Smooth muscle cell (in vitro differentiated cells): Measurements from ENCODE around the gene OR2T8. TPM values are rescaled to one million over a fixed set of nuclear protein-coding genes. Genes with fewer than 3 reads are reported as not detected.

Experiments used
- DNase-seq: peaks from one replicate; lab custom pipeline; 2025; ENCODE audit not compliant: unreplicated experiment; lab: John Stamatoyannopoulos, UW
- H2AFZ ChIP-seq: fragments of 200-600 bp; sonication (generic); 2 replicates; pipeline ENCODE4 v1.6.0; 2016; ENCODE audit warnings: antibody characterized with exemption, low read depth, mild to moderate bottlenecking
- H3F3A ChIP-seq: fragments of 200-600 bp; sonication (generic); 2 replicates; pipeline ENCODE4 v1.6.0; 2017; ENCODE audit warnings: antibody characterized with exemption, low read depth
- H3K27ac ChIP-seq: fragments of 200-600 bp; sonication (generic); 2 replicates; pipeline ENCODE4 v1.5.1; 2016; ENCODE audit warnings: low read depth, mild to moderate bottlenecking
- H3K27me3 ChIP-seq: fragments of 200-600 bp; sonication (generic); 2 replicates; pipeline ENCODE4 v1.6.1; 2016; ENCODE audit warnings: low read depth, mild to moderate bottlenecking
- H3K36me3 ChIP-seq: fragments of 200-600 bp; sonication (generic); 2 replicates; pipeline ENCODE4 v1.5.1; 2016; ENCODE audit warnings: low read depth
- H3K4me1 ChIP-seq: fragments of 200-600 bp; sonication (generic); 2 replicates; pipeline ENCODE4 v1.5.1; 2016; ENCODE audit warnings: low read depth
- H3K4me2 ChIP-seq: fragments of 200-600 bp; sonication (generic); 2 replicates; pipeline ENCODE4 v1.6.0; 2016; ENCODE audit warnings: mild to moderate bottlenecking
- H3K4me3 ChIP-seq: fragments of 200-600 bp; sonication (generic); 2 replicates; pipeline ENCODE4 v1.5.1; 2016; ENCODE audit warnings: mild to moderate bottlenecking
- H3K79me2 ChIP-seq: fragments of 200-600 bp; sonication (generic); 2 replicates; pipeline ENCODE4 v1.6.0; 2016; ENCODE audit warnings: low read depth, mild to moderate bottlenecking
- H3K9ac ChIP-seq: fragments of 200-600 bp; sonication (generic); 2 replicates; pipeline ENCODE4 v1.6.0; 2016; ENCODE audit warnings: low read depth
- H3K9me3 ChIP-seq: fragments of 200-600 bp; sonication (generic); replicated peaks from 2 replicates; pipeline ENCODE4 v1.5.1; 2016; ENCODE audit warnings: low read depth
- H4K20me1 ChIP-seq: fragments of 200-600 bp; sonication (generic); 2 replicates; pipeline ENCODE4 v1.6.0; 2016; ENCODE audit warnings: low read depth
- CTCF ChIP-seq: fragments of 200-600 bp; sonication (generic); IDR thresholded peaks from 2 replicates; pipeline ENCODE4 v1.5.1; 2017; ENCODE audit warnings: borderline replicate concordance, mild to moderate bottlenecking, antibody characterized with exemption; ENCODE audit not compliant: insufficient read depth, poor library complexity, severe bottlenecking
- WGBS: methylation state at CpG from one replicate; pipeline ENCODE4 v1.1.7; 2016; ENCODE audit warnings: low lambda C conversion rate; 5-methylcytosine and 5-hydroxymethylcytosine counted together
- polyA plus RNA-seq: library from polyadenylated mRNA; unstranded; fragments of >200 nt; fragmentation: Nextera tagmentation; extraction: Ambion mirVana; gene quantifications from 2 replicates; pipeline ENCODE4 v1.2.1, GENCODE V29; 2016
- total RNA-seq: library from RNA; depleted of rRNA; stranded (reverse); fragments of >200 nt; gene quantifications from 2 replicates; pipeline ENCODE4 v1.2.3, GENCODE V29; 2014

OR2T8 gene
- total and polyA plus RNA-seq, 2 experiments from 2014 or later: not detected

GRCh38 chr1:247953408-247953807, 33.4 kb downstream of the OR2T8 start:
- Histone ChIP-seq H3K79me2 (no peaks in the 10 kb centered on the region), H3K4me3 (no peak overlapping the region), H3K4me2 (no peak overlapping the region), H3F3A (no peaks in the 10 kb centered on the region), H3K36me3 (no peaks in the 10 kb centered on the region), H4K20me1 (no peaks in the 10 kb centered on the region), H3K27me3 (no peaks in the 10 kb centered on the region), H3K9me3 (peaks cover 6% of the 10 kb centered on the region), H3K27ac (no peak overlapping the region), H2AFZ (no peak overlapping the region), H3K4me1 (no peaks in the 10 kb centered on the region), H3K9ac (no peak overlapping the region)
- 80% methylated on average over 1 of the region's 1 CpG for WGBS
- DNase-seq: no peak
- TF ChIP-seq CTCF: no peak

GRCh38 chr1:247961791-247962190, 41.7 kb downstream of the OR2T8 start:
- Histone ChIP-seq H3K27me3 (no peaks in the 10 kb centered on the region), H4K20me1 (no peaks in the 10 kb centered on the region), H3K9me3 (peaks cover 4% of the 10 kb centered on the region), H3K4me3 (no peak overlapping the region), H3K4me2 (no peak overlapping the region), H3F3A (no peaks in the 10 kb centered on the region), H3K36me3 (no peaks in the 10 kb centered on the region), H3K79me2 (no peaks in the 10 kb centered on the region), H2AFZ (no peak overlapping the region), H3K9ac (no peak overlapping the region), H3K4me1 (no peaks in the 10 kb centered on the region), H3K27ac (no peak overlapping the region)
- 26% methylated on average over 3 of the region's 3 CpGs for WGBS
- no peak for TF ChIP-seq CTCF
- DNase-seq: no peak

GRCh38 chr1:247962911-247963588, 43.0 kb downstream of the OR2T8 start:
- no peak overlapping the region for H3K9ac ChIP-seq
- no peaks in the 10 kb centered on the region for H3K36me3 ChIP-seq
- no peak for TF ChIP-seq CTCF
- no peaks in the 10 kb centered on the region for H3K79me2 ChIP-seq
- no peaks in the 10 kb centered on the region for H4K20me1 ChIP-seq
- no peak overlapping the region for H3K27ac ChIP-seq
- peaks cover 6% of the 10 kb centered on the region for H3K9me3 ChIP-seq
- H3K4me1 ChIP-seq: no peaks in the 10 kb centered on the region
- no peaks in the 10 kb centered on the region for H3F3A ChIP-seq
- 60% methylated on average over 4 of the region's 4 CpGs for WGBS
- no peak overlapping the region for H3K4me2 ChIP-seq
- no peak for DNase-seq
- no peaks in the 10 kb centered on the region for H3K27me3 ChIP-seq
- H2AFZ ChIP-seq: no peak overlapping the region
- no peak overlapping the region for H3K4me3 ChIP-seq

- Histone ChIP-seq H3F3A (no peaks in the 10 kb centered on the region), H2AFZ (no peak within 1 kb of the TSS), H3K4me3 (no peak within 1 kb of the TSS), H3K4me2 (no peak within 1 kb of the TSS), H3K27me3 (no peaks in the 10 kb centered on the region), H4K20me1 (no peaks in the 10 kb centered on the region), H3K79me2 (no peaks in the 10 kb centered on the region), H3K9ac (no peak within 1 kb of the TSS), H3K36me3 (no peaks in the 10 kb centered on the region), H3K27ac (no peak within 1 kb of the TSS), H3K4me1 (no peaks in the 10 kb centered on the region), H3K9me3 (peaks cover 6% of the 10 kb centered on the region)
- DNase-seq: no peak
- no peak for TF ChIP-seq CTCF
- 60% methylated on average over 2 of the region's 2 CpGs for WGBS
Observed at GRCh38 chr1:247964933-247965332, 44.9 kb downstream of the OR2T8 start, which contains the start of gene OR2AK2. TSS of gene OR2AK2 (plus strand) at chr1:247965233. CDS start at chr1:247965377, 144 bp downstream.
